Measurements from ENCODE around the gene OR2T35.
"Not testable (repeated sequence)": the region's sequence is repeated elsewhere in the genome, so short reads cannot be mapped to it uniquely, and the experiment has no call there.

OR2T35 gene

DNA sequence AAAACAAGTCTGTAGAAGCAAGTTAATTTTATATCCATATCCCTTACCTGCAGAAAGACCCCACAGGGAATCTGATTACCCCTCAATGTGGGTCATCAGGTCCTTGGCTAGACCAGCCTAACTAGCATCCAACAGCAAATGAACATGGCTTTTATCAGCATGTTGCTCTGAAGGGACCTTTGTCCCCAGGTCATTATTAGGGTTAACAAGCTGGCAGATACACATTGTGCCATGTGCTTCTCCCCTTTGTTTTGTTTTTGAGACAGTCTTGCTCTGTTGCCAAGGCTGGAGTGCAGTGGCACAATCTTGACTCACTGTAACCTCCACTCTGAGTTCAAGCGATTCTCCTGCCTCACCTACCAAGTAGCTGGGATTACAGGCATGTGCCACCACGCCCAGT lies 10.1 kb downstream of the OR2T35 start, which contains the start of gene OR2T11:
Gene OR2T11, minus strand, starts transcription at position 101 of the 400 bp plus-strand sequence. CDS start 7,963 bp downstream, outside the sequence.
- not testable (repeated sequence) for DNase-seq (ENCODE audit: insufficient read length, low spot score)
- peak; percentile 38 for FAIRE-seq

GRCh38 chr1:248631354-248632008 lies 13.6 kb downstream of the OR2T35 start:
- DNase-seq (ENCODE audit: insufficient read length, low spot score) (no peak), FAIRE-seq (no peak)
- TF ChIP-seq POLR2A (IDR thresholded peaks at IDR 0.05; ENCODE audit: low read depth, low read length) (no peak), POLR2AphosphoS5 (IDR thresholded peaks at IDR 0.05; ENCODE audit: low read depth, low read length) (no peak), SPI1 (IDR thresholded peaks at IDR 0.05; ENCODE audit: low read depth, low read length) (no peak), TAF1 (IDR thresholded peaks at IDR 0.05; ENCODE audit: low read depth, low read length) (no peak)

DNA sequence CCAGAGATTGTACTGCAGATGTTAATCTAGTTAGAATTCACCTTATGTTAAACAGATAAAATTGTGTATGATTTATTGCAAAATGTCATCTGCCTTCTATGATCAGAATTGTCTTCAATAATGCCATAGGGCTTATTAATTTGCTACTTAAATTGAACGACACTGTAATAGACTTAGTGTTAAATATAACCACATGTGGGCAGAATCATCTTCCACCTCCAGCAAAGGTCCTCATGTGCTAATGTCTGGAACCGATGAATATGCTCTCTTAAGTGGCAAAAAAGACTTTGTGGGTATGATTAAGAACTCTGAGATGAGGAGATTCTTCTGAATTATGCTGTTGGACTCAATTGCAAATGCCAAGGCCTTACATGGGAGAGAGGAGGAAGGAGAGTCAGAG lies 14.5 kb downstream of the OR2T35 start:
- TF ChIP-seq SPI1 (IDR thresholded peaks at IDR 0.05; ENCODE audit: low read depth, low read length) (no peak), TAF1 (IDR thresholded peaks at IDR 0.05; ENCODE audit: low read depth, low read length) (no peak), POU2F2 (IDR thresholded peaks at IDR 0.05; ENCODE audit: low read depth, low read length) (no peak), POLR2A (IDR thresholded peaks at IDR 0.05; ENCODE audit: low read depth, low read length) (no peak), PAX5 (IDR thresholded peaks at IDR 0.05; ENCODE audit: insufficient read depth, low read length, severe bottlenecking) (no peak), POLR2AphosphoS5 (IDR thresholded peaks at IDR 0.05; ENCODE audit: low read depth, low read length) (no peak)
- DNase-seq (ENCODE audit: insufficient read length, low spot score) (no peak), FAIRE-seq (no peak)

DNA sequence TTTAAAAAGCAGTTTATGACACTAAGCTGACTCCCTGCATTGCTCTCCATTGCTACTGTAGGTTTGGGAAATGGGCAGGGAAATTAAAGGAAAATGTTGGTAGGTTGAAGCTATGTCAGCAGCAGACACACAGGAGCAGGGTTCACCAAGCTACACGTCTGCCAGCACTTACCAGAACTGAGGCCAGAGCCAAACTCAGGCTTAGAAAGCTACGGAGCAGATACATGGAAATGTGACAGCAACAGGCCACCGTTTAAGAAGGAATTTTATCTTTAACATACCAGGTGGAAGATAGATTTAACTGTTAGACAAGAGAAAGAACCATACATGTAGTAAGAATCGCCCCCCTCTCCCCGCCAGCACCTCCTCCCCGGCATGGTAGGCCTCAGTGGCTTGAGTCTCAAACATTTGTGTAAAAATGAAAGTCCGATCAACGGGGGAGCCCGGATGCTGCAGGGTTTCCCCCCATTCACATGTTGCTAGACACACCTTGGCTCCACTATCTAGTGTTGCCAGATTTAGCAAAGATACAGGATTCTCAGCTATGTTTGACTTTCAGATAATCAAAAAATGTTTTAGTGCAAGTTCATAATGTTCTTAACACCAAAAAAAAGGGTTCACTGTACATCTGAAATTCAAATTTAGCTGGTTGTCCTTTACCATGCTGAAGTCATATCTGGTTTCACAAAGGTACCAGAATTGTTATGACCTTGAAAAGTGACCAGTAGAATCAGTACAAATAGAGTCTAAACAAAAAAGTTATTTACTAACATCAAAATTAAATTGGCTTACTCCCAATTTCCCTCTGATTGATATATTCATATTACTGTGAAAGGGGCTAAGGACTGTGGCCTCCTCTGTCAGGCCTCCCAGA lies 16.9 kb downstream of the OR2T35 start:
- FAIRE-seq (no peak), DNase-seq (ENCODE audit: insufficient read length, low spot score) (peak; percentile 10)
- no peak for TF ChIP-seq POLR2AphosphoS5 (IDR thresholded peaks at IDR 0.05; ENCODE audit: low read depth, low read length)
- no peak for TF ChIP-seq POLR2A (IDR thresholded peaks at IDR 0.05; ENCODE audit: low read depth, low read length)
- no peak for TF ChIP-seq PAX5 (IDR thresholded peaks at IDR 0.05; ENCODE audit: insufficient read depth, low read length, severe bottlenecking)
- TF ChIP-seq POU2F2 (IDR thresholded peaks at IDR 0.05; ENCODE audit: low read depth, low read length) = no peak
- no peak for TF ChIP-seq SPI1 (IDR thresholded peaks at IDR 0.05; ENCODE audit: low read depth, low read length)
- no peak for TF ChIP-seq TAF1 (IDR thresholded peaks at IDR 0.05; ENCODE audit: low read depth, low read length)

DNA sequence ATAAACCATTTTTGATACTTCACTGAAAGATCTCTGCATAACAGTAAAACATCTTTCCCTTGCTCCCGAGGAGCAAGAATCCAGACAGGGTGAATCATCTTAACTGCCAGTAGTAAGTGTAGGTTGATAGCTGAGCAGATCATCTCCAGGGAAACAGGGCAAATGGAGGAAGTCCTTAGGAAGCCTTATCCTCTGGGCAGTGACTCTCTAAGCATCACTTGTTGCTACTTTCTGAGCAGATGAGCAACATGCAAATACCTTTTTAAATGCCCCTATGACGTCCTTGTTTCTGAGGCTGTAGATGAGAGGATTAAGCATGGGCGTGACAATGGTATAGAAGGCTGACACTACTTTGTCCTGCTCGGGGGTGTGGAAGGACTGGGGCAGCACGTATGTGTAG lies 19.1 kb downstream of the OR2T35 start:
- FAIRE-seq (no peak), DNase-seq (ENCODE audit: insufficient read length, low spot score) (no peak)
- TF ChIP-seq POLR2A (IDR thresholded peaks at IDR 0.05; ENCODE audit: low read depth, low read length) (no peak), TAF1 (IDR thresholded peaks at IDR 0.05; ENCODE audit: low read depth, low read length) (no peak), SPI1 (IDR thresholded peaks at IDR 0.05; ENCODE audit: low read depth, low read length) (no peak), PAX5 (IDR thresholded peaks at IDR 0.05; ENCODE audit: insufficient read depth, low read length, severe bottlenecking) (no peak)

DNA sequence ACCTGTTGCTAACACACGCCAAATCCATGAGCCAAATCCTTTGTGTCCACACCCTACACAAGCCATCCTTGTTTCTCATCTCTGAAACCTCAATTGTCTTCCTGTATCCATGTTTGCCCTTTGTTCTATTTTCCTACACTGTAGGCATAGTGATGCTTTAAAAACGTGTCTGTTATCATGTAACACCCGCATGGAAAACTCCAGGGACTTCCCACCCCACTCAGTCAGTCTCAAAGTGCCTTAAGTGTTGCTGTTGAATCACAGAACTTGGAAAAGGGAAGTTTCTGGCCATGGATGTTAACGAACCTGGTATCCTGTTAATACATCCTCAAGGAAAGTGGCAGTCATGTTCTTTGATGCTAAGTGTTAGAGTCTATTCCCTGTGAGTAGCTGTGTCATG lies 19.9 kb downstream of the OR2T35 start:
- DNase-seq (ENCODE audit: insufficient read length, low spot score) = no peak
- no peak for TF ChIP-seq TAF1 (IDR thresholded peaks at IDR 0.05; ENCODE audit: low read depth, low read length)
- TF ChIP-seq POLR2AphosphoS5 (IDR thresholded peaks at IDR 0.05; ENCODE audit: low read depth, low read length) = no peak
- TF ChIP-seq POU2F2 (IDR thresholded peaks at IDR 0.05; ENCODE audit: low read depth, low read length) = no peak
- no peak for TF ChIP-seq SPI1 (IDR thresholded peaks at IDR 0.05; ENCODE audit: low read depth, low read length)
- TF ChIP-seq PAX5 (IDR thresholded peaks at IDR 0.05; ENCODE audit: insufficient read depth, low read length, severe bottlenecking) = no peak
- no peak for TF ChIP-seq POLR2A (IDR thresholded peaks at IDR 0.05; ENCODE audit: low read depth, low read length)
- no peak for FAIRE-seq

GRCh38 chr1:248622570-248623001 lies 22.5 kb downstream of the OR2T35 start:
- DNase-seq (ENCODE audit: insufficient read length, low spot score) (peak; percentile 6), FAIRE-seq (no peak)
- TF ChIP-seq TAF1 (IDR thresholded peaks at IDR 0.05; ENCODE audit: low read depth, low read length) = no peak
- TF ChIP-seq SPI1 (IDR thresholded peaks at IDR 0.05; ENCODE audit: low read depth, low read length) = 0 out of 2 replicates have a peak, but pooled peaks have one; percentile 12

GRCh38 chr1:248621770-248622169 lies 23.3 kb downstream of the OR2T35 start:
- no peak for TF ChIP-seq POU2F2 (IDR thresholded peaks at IDR 0.05; ENCODE audit: low read depth, low read length)
- no peak for TF ChIP-seq PAX5 (IDR thresholded peaks at IDR 0.05; ENCODE audit: insufficient read depth, low read length, severe bottlenecking)
- no peak for TF ChIP-seq POLR2AphosphoS5 (IDR thresholded peaks at IDR 0.05; ENCODE audit: low read depth, low read length)
- no peak for TF ChIP-seq SPI1 (IDR thresholded peaks at IDR 0.05; ENCODE audit: low read depth, low read length)
- TF ChIP-seq TAF1 (IDR thresholded peaks at IDR 0.05; ENCODE audit: low read depth, low read length) = no peak
- no peak for TF ChIP-seq POLR2A (IDR thresholded peaks at IDR 0.05; ENCODE audit: low read depth, low read length)
- FAIRE-seq (no peak), DNase-seq (ENCODE audit: insufficient read length, low spot score) (no peak)

DNA sequence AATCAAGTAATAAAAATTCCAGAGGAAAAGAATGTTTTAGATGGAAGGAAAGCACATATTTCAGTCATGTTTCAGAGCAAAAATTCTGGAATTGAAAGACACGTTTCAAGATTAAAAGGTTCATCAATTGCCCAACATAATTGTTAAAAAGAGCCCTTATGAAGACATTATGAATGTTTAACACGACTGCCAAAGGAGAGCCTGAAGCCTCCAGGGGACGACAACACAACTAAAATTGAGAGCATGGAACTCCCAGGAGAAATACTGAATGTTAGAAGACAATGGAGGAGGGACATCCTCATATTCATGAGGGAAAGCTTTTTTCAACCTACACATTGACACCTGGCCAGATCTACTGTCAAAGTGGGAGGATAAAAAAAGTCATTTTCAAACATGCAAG lies 26.2 kb downstream of the OR2T35 start:
- no peak for DNase-seq (ENCODE audit: insufficient read length, low spot score)
- no peak for FAIRE-seq
- no peak for TF ChIP-seq POU2F2 (IDR thresholded peaks at IDR 0.05; ENCODE audit: low read depth, low read length)
- TF ChIP-seq TAF1 (IDR thresholded peaks at IDR 0.05; ENCODE audit: low read depth, low read length) = no peak
- TF ChIP-seq POLR2A (IDR thresholded peaks at IDR 0.05; ENCODE audit: low read depth, low read length) = no peak
- no peak for TF ChIP-seq PAX5 (IDR thresholded peaks at IDR 0.05; ENCODE audit: insufficient read depth, low read length, severe bottlenecking)
- no peak for TF ChIP-seq SPI1 (IDR thresholded peaks at IDR 0.05; ENCODE audit: low read depth, low read length)
- TF ChIP-seq POLR2AphosphoS5 (IDR thresholded peaks at IDR 0.05; ENCODE audit: low read depth, low read length) = no peak

GRCh38 chr1:248618119-248618518 lies 27.0 kb downstream of the OR2T35 start:
- TF ChIP-seq SPI1 (IDR thresholded peaks at IDR 0.05; ENCODE audit: low read depth, low read length) (no peak), POLR2AphosphoS5 (IDR thresholded peaks at IDR 0.05; ENCODE audit: low read depth, low read length) (no peak), POU2F2 (IDR thresholded peaks at IDR 0.05; ENCODE audit: low read depth, low read length) (no peak), PAX5 (IDR thresholded peaks at IDR 0.05; ENCODE audit: insufficient read depth, low read length, severe bottlenecking) (no peak), POLR2A (IDR thresholded peaks at IDR 0.05; ENCODE audit: low read depth, low read length) (no peak), TAF1 (IDR thresholded peaks at IDR 0.05; ENCODE audit: low read depth, low read length) (no peak)
- DNase-seq (ENCODE audit: insufficient read length, low spot score) (no peak), FAIRE-seq (no peak)

Measured in GM12891 (cell line).